ENCODE data around the gene IL17B.

IL17B gene

DNA sequence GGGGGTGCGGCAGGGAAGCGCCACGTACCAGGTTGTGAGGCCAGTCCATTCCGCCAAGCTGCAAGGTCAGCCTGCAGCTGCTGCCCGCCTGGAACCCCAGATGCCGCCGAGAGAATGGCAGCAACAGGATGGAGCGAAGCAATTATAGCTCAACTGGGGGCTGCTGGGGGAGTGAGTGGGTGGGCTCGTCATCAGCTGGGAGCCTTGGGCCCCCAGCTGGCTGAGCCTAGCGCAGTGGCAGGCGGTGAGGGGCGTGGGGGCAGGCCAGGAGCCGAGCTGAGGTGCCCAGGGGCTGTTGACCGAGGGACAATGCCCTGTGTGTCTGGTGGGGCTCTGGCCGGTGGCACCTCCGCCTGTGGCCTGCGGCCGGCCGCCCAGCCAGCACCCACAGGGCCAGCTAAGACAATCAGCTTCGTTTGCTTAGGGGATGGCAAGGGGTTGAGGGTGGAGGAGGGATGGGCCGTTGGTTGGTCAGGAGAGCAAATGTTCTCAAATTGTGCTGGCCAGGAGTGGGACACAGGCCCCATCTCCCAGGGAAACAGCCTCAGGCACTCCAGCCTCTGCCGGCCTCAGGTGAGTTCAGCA lies at the start of gene IL17B:
TSS of gene IL17B (minus strand) at position 116 of the 585 bp plus-strand sequence. CDS start at position 49, 67 bp downstream.
- DNase-seq (ENCODE audit: low read depth): no peak

GRCh38 chr5:149428032-149428431 lies 48.9 kb upstream of the IL17B start:
- no peak for DNase-seq (ENCODE audit: low read depth)

GRCh38 chr5:149427374-149427773 lies 48.3 kb upstream of the IL17B start:
- no peak for DNase-seq (ENCODE audit: low read depth)

- no peak for DNase-seq (ENCODE audit: low read depth)
These were observed 47.8 kb upstream of the IL17B start for GRCh38 chr5:149426931-149427330.

GRCh38 chr5:149425729-149426128 lies 46.6 kb upstream of the IL17B start:
- DNase-seq (ENCODE audit: low read depth): no peak

GRCh38 chr5:149424371-149425315 lies 45.6 kb upstream of the IL17B start:
- no peak for DNase-seq (ENCODE audit: low read depth)

GRCh38 chr5:149423794-149424268 lies 44.7 kb upstream of the IL17B start:
- no peak for DNase-seq (ENCODE audit: low read depth)

- no peak for DNase-seq (ENCODE audit: low read depth)
These were observed 44.1 kb upstream of the IL17B start for GRCh38 chr5:149423049-149423793.

DNA sequence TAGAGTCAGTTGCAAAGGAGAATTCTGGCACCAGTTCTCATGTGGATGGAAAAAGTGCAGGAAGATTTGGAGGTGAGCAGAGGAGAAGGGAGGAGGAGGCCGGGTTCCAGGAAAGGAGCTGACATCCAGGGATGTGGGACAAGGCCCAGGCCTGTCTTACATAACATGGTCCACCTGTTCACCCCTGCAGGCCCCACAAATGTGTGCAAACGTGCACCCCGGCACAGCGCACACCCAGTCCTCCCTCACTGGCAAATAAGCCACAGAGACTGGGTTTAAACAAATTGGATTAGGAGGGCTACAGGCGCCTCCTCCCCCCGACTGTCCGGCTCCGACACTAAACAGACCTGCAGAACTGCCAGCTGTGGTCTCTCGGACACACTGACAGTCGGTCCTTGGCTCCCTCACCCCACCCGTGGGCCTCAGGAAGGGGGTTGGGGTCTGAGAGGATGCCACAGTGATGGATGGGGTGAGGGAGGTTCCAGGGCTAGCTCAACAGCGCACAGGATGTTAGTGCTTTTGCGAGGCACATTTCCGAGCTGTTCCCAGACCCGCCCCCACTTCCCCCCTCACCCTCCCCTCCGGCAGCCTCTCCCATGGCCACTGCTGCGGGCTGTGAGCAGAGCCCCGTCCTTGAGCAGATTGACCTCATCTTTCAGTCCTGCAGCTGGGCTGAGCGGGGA lies 43.4 kb upstream of the IL17B start:
- no peak for DNase-seq (ENCODE audit: low read depth)

DNA sequence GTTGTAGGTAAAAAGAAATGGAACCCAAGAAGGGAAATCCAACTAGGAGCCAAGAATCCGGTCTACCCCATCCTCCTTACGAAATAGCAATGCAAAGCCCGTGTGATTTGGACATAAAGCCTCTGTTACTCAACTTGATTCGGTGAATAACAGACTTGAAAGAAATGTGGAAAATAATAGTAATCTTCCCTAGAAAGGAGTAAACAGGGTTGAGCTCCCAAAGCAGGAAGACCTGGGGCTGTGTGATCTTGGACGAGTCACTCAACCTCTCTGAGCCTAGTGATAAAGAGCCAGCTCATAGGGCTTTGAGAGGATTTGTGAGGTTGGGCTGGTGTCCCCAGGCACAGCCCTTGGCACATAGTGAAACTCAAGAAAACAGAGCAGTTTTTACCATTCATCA lies 42.7 kb upstream of the IL17B start:
- DNase-seq (ENCODE audit: low read depth): no peak

DNA sequence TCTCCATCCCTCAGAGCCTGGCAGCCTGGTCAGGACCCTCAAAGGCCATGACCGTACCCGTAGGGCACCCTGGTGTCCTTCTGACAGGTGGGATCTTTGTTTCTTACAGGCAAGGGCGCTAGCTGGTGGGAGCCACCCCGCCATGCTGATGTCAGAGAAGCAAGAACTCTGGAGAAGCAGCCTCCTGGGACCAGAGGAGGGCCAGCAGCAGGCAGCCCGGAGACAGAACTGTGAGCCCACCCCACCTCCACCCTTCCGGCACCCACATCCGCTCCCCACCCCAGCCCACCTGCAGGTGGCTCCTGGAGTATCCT lies 42.2 kb upstream of the IL17B start:
- DNase-seq (ENCODE audit: low read depth): no peak

GRCh38 chr5:149420545-149421371 lies 41.7 kb upstream of the IL17B start:
- DNase-seq (ENCODE audit: low read depth): peak; percentile 92

GRCh38 chr5:149419859-149420544 lies 40.9 kb upstream of the IL17B start:
- no peak for DNase-seq (ENCODE audit: low read depth)

GRCh38 chr5:149419532-149419858 lies 40.4 kb upstream of the IL17B start:
- DNase-seq (ENCODE audit: low read depth): no peak

DNA sequence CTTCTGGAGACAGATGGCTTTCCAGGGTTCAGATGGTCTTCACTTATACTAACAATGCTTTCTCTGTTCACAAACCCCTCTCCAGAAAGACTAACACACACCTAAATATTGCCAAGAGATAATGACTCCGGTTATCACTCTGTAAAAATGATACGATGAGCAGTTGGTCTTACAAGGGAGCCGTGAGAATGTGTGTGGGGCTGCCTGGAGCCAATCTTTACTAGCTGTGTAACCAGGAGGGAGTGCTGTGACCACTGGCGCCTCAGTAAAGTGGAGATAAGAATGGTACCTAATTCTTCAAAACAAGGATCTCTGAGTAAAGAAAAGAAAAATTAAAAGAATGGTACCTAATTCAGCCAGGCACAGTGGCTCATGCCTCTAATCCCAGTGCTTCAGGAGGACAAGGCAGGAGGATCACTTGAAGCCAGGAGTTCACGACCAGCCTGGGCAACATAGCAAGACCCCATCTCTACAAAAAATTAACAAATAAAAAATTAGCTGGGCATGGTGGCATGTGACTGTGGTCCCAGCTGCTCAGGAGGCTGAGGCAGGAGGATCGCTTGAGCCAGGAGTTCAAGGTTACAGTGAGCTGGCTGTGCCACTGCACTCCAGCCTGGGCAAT lies 39.9 kb upstream of the IL17B start:
- DNase-seq (ENCODE audit: low read depth): no peak

DNA sequence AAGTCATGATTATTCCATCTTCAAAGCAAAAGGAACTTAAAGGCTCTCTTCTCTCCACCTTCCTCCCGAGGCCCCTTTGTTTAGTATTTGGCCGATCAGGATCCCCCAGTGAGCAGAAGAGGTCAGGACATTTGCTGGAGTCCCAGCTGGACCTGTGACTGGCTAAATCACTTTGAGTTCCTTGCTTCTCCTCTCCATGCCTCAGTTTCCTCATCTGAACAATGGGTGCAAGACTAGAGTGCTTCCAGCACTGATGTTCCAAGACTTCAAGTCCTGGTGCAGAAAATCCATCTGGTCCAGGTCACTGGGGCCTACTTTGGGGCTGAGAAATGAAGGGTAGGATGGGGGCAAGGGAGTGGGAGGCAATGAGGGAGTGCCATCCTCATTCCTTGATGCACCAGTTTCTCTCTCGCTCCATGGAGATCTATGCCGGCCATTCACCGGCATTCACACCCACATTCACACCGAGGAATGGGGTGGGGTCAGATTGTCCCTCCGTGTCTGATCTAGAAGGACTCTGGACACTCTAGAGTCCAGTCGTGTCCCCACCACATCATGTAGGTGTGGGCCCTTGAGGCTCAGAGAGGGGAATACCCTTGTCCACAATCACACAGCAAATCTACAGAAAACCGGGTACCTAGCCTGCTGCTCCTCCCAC lies 38.7 kb upstream of the IL17B start:
- no peak for DNase-seq (ENCODE audit: low read depth)

DNA sequence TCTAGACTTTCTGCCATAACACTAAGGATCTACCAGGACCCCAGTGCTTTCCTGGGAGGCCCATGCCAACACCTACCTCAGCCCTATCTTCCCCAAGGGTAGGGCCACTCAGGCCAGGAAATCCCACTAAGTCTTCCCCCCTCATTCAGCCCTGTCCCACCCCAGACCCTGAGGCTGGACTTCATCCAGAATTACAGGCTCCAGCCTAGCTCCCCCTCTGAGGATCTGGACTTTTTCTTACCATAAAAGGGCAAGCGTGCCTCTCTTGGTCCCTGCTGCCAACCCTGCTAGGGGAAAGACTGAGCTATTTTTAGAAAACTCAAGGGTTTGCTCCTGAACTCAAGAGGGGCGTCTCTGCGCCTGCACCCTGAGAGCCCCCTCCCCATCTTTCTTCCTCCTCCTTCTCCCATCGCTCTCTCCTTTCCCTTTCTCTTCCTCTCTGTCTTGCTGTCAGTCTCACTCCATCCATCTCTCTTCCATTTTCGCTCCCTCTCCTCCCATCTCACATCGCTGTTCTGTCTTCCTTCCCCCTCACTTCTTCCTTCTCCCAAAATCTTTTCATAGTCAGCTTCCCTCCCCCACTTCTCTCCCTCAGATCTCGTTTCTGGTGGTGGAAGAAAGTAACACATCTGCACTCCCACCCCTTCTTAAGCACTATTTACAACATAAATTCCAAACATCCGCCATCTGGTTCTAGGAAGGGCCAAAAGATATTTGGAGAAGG lies 38.1 kb upstream of the IL17B start:
- DNase-seq (ENCODE audit: low read depth): no peak

DNA sequence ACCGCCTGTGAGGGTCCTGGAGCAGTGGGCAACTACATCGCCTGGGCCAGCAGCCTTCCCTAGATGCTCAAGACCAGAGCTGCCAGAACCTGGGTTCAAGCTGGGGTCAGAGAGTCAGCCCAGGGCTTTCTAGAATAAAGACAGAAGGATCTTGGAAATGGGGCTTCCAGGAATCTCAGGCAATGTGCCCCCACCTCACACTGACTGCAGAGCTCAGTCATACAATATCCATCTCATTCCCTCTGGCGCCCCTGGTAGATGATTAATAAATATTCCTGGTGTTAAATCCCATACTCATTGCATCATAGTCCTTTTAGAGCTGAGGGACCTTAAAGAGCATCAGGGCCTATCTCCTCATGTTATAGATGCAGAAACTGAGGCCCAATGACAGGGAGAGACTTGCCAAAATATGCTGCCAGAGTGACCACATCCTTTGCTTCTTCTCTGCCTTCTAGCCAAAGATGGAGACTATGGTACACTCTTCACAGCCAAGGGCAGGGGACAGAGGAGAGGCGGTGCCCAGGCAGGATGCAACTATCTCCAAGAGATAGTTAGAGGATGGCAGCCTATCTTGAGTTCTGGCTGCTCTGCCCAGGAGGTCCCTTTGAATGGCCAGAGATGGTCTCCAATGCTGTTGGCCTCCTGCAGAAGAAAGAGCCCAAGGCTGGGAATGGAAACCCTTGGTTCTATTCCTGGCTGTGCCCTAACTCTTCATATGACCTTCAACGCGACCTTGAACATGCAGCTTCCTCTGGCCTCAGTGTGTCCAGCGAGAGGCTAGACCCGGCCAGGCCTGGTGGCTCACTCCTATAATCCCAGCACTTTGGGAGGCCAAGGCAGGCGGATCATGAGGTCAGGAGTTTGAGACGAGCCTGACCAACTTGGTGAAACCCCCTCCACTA lies 36.2 kb upstream of the IL17B start:
- no peak for DNase-seq (ENCODE audit: low read depth)

Measured in GM04504 (cell line).